ENCODE measurements around the gene ACVR1. TPM values are rescaled to one million over a fixed set of nuclear protein-coding genes. Genes with fewer than 3 reads are reported as not detected.

Gene ACVR1
- polyA plus RNA-seq, 1 of the 3 experiments (the other 2 are of a cell fraction), result 22.4 TPM

DNA sequence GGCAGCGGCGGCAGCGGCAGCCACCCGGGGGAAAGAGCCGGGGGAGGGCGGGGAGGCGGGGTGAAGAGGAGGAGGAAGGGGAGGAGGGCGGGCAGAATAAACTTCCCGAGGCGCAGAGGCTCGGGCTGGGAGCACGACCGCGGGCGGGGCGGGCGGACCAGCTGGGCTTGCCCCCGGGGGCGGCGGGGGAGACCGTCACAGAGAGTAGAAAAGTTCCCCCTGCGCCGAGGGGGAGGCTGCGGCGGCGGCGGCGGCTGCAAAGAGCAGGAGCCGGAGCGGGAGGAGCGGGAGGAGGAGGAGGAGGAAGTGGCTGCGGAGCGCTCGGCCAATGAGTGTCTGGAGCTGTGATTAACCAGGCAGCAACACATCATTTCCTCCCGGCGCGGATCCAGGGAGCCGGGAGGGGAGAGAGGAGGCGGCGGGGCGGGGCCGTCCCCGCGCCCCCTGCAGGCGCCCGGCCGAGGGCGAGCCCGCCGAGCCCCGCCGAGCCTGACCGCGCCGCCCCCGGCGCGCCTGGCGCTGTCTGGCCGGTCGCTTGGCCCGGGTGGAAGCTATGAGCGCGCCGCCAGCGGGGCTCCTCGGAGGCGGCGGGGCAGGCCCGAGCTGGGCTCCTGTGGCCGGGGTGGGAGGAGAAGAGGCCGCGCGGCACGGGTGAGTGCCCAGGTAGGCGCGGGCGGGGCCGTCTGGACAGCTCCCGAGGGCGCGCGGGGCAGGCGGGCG, at the start of gene ACVR1 (continued):
- TF ChIP-seq, protein P1, sequence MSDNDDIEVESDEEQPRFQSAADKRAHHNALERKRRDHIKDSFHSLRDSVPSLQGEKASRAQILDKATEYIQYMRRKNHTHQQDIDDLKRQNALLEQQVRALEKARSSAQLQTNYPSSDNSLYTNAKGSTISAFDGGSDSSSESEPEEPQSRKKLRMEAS (IDR thresholded peaks at IDR 0.05; ENCODE audit: low read depth), result no peak; the same call in 1 of the 2 replicates
- TF ChIP-seq, protein P2, sequence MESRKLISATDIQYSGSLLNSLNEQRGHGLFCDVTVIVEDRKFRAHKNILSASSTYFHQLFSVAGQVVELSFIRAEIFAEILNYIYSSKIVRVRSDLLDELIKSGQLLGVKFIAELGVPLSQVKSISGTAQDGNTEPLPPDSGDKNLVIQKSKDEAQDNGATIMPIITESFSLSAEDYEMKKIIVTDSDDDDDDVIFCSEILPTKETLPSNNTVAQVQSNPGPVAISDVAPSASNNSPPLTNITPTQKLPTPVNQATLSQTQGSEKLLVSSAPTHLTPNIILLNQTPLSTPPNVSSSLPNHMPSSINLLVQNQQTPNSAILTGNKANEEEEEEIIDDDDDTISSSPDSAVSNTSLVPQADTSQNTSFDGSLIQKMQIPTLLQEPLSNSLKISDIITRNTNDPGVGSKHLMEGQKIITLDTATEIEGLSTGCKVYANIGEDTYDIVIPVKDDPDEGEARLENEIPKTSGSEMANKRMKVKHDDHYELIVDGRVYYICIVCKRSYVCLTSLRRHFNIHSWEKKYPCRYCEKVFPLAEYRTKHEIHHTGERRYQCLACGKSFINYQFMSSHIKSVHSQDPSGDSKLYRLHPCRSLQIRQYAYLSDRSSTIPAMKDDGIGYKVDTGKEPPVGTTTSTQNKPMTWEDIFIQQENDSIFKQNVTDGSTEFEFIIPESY (IDR thresholded peaks at IDR 0.05; ENCODE audit: borderline replicate concordance, low read depth), result no peak
- TF ChIP-seq NFIC (IDR thresholded peaks at IDR 0.05; ENCODE audit: borderline replicate concordance) (peak; percentile 47), MEF2A (IDR thresholded peaks at IDR 0.05; ENCODE audit: borderline replicate concordance, low read depth) (no peak), NRF1 (IDR thresholded peaks at IDR 0.05; ENCODE audit: low read depth, low read length) (no peak), TAF1 (IDR thresholded peaks at IDR 0.05; ENCODE audit: borderline replicate concordance, low read depth, low read length) (peak; percentile 66), TEAD4 (IDR thresholded peaks at IDR 0.05; ENCODE audit: borderline replicate concordance, insufficient read depth) (no peak), ELF1 (IDR thresholded peaks at IDR 0.05) (peak; percentile 63)
- TF ChIP-seq, protein P3, sequence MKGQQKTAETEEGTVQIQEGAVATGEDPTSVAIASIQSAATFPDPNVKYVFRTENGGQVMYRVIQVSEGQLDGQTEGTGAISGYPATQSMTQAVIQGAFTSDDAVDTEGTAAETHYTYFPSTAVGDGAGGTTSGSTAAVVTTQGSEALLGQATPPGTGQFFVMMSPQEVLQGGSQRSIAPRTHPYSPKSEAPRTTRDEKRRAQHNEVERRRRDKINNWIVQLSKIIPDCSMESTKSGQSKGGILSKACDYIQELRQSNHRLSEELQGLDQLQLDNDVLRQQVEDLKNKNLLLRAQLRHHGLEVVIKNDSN (IDR thresholded peaks at IDR 0.05; ENCODE audit: borderline replicate concordance, low read depth), result no peak

DNA sequence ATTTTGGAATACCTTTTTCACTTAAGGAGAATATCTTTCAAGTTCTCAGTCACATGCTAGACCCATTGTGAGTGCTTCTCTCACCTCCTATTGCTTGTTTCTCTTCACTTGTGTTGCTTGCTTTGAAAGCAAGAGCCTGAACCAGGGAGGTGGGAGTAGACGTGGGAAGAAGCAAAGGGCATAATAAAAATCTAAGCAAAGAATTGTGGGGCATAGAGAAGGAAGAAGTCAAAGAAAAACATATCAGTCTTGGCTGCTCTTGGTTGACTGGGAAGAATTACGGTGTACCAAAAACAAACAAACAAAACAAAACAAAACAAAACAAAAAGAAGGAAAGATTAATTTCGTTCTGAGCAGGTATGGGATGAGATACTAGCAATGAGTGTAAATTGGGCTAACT, 48.9 kb upstream of the ACVR1 start:
- CTCF ChIA-PET, result no interaction called here

More for the DNA sequence above, 48.9 kb upstream of the ACVR1 start:
- Histone ChIP-seq H3K9ac (no peak overlapping the region), H4K20me1 (ENCODE audit: insufficient read depth) (no peaks in the 10 kb centered on the region), H2AFZ (ENCODE audit: low read depth) (no peak overlapping the region), H3K9me3 (no peaks in the 10 kb centered on the region), H3K4me1 (ENCODE audit: control insufficient read depth in 1 of 2, insufficient read depth in 2 of 2, low read depth in 1 of 2, low read length in 1 of 2) (no peaks in the 10 kb centered on the region), H3K27me3 (ENCODE audit: insufficient read depth) (no peaks in the 10 kb centered on the region), H3F3A (replicated peaks; ENCODE audit: insufficient read depth) (no peaks in the 10 kb centered on the region), H3K4me3 (ENCODE audit: low read depth in 2 of 2, low read length in 1 of 2) (no peak overlapping the region), H3K36me3 (replicated peaks in 1 of 2; ENCODE audit: control insufficient read depth in 1 of 2, insufficient read depth in 2 of 2, low read length in 1 of 2) (no peaks in the 10 kb centered on the region), H3K79me2 (ENCODE audit: insufficient read depth) (no peaks in the 10 kb centered on the region), H3K27ac (ENCODE audit: low read depth in 2 of 2, low read length in 1 of 2) (no peak overlapping the region), H3K9me2 (no peaks in the 10 kb centered on the region), H3K4me2 (no peak overlapping the region)
- no peak for DNase-seq
- 32% methylated on average over 3 of the region's 3 CpGs for WGBS (ENCODE audit: low lambda C conversion rate)
- POLR2A ChIA-PET, result no interaction called here
- TF ChIP-seq ELF1 (IDR thresholded peaks at IDR 0.05) (no peak), NFIC (IDR thresholded peaks at IDR 0.05; ENCODE audit: borderline replicate concordance) (no peak), TEAD4 (IDR thresholded peaks at IDR 0.05; ENCODE audit: borderline replicate concordance, insufficient read depth) (no peak), EZH2phosphoT487 (IDR thresholded peaks at IDR 0.05; ENCODE audit: borderline replicate concordance, low read depth) (no peak), MXI1 (IDR thresholded peaks at IDR 0.05; ENCODE audit: low read depth, low read length) (no peak), RFX5 (IDR thresholded peaks at IDR 0.05; ENCODE audit: low read length) (no peak), FOSL2 (IDR thresholded peaks at IDR 0.05; ENCODE audit: borderline replicate concordance, low read depth) (no peak), RCOR1 (IDR thresholded peaks at IDR 0.05; ENCODE audit: low read length) (no peak), TCF12 (IDR thresholded peaks at IDR 0.05) (no peak), POLR2AphosphoS5 (IDR thresholded peaks at IDR 0.05; ENCODE audit: low read depth, low read length) (no peak), GATA2 (CRISPR knock-in tag; IDR thresholded peaks at IDR 0.05) (no peak)
- TF ChIP-seq, protein P1 (IDR thresholded peaks at IDR 0.05; ENCODE audit: low read depth), result no peak

Measured in SK-N-SH (cell line).